GM12878 (cell line): Measurements from ENCODE around the gene STX8.

ENCODE experiments used
- CHD2 ChIP-seq: IDR thresholded peaks from 2 replicates; pipeline ENCODE4 v1.6.1; 2011; ENCODE audit warnings: low read depth, low read length, improper control_type of control experiment, borderline replicate concordance
- CREM ChIP-seq: IDR thresholded peaks from 2 replicates; pipeline ENCODE4 v1.6.1; 2014; ENCODE audit warnings: antibody characterized with exemption, low read depth
- CTCF ChIP-seq, 3 experiments: IDR thresholded peaks in 2 of 3; conservative IDR thresholded peaks in 1 of 3; 2 replicates each; pipeline ENCODE4 v1.5.1; 2011; ENCODE audit warnings: low read depth in 3 of 3, low read length in 3 of 3, mild to moderate bottlenecking in 3 of 3, control low read depth in 2 of 3, moderate library complexity in 2 of 3, inconsistent platforms in 1 of 3, mixed read lengths in 1 of 3; ENCODE audit not compliant: control insufficient read depth in 2 of 3, insufficient read depth in 1 of 3; ENCODE audit errors: extremely low read depth in 1 of 3
- PAX8 ChIP-seq: fragments of 450-650 bp; IDR thresholded peaks from 2 replicates; pipeline ENCODE4 v1.6.1; 2017; ENCODE audit warnings: mild to moderate bottlenecking, moderate library complexity
- RBBP5 ChIP-seq: fragments of 200-600 bp; sonication (generic); conservative IDR thresholded peaks from 2 replicates; pipeline ENCODE4 v1.6.1; 2016
- REST ChIP-seq: IDR thresholded peaks from 2 replicates; pipeline ENCODE4 v1.6.1; 2012; ENCODE audit warnings: mild to moderate bottlenecking, low read depth, low read length
- STAT1 ChIP-seq: fragments of 450-650 bp; conservative IDR thresholded peaks from 2 replicates; pipeline ENCODE4 v1.6.1; 2014; ENCODE audit warnings: antibody characterized with exemption, mild to moderate bottlenecking

GRCh38 chr17:9549215-9549614, 26.4 kb downstream of the STX8 start:
- TF ChIP-seq PAX8 (no peak), CREM (no peak), CTCF (IDR thresholded peaks at IDR 0.05 in 2 of 3, conservative IDR thresholded peaks at IDR 0.05 in 1 of 3; ENCODE audit: control insufficient read depth in 2 of 3, extremely low read depth in 1 of 3, insufficient read depth in 1 of 3, low read depth in 3 of 3, low read length in 3 of 3) (no peak), REST (no peak), RBBP5 (no peak), STAT1 (no peak), CHD2 (no peak)
